GM21390 (cell line): ENCODE measurements around the gene ZRANB2.

ENCODE experiments used
- ATAC-seq: cut with Tn5 transposase; IDR thresholded peaks from one replicate; pipeline ENCODE4 v1.9.1; 2021; ENCODE audit not compliant: unreplicated experiment

Gene ZRANB2

GRCh38 chr1:71071720-71072119, 9.1 kb downstream of the ZRANB2 start:
- no peak for ATAC-seq

GRCh38 chr1:71068325-71069240, 12.3 kb downstream of the ZRANB2 start:
- peak; percentile 93 for ATAC-seq

GRCh38 chr1:71054791-71055190, 26.0 kb downstream of the ZRANB2 start:
- no peak for ATAC-seq

GRCh38 chr1:71054281-71054731, 26.5 kb downstream of the ZRANB2 start:
- no peak for ATAC-seq

GRCh38 chr1:71053758-71054157, 27.1 kb downstream of the ZRANB2 start:
- no peak for ATAC-seq

GRCh38 chr1:71053146-71053545, 27.7 kb downstream of the ZRANB2 start:
- ATAC-seq, result no peak

- ATAC-seq, result peak; percentile 61
These were observed 30.8 kb downstream of the ZRANB2 start for GRCh38 chr1:71049951-71050598.

GRCh38 chr1:71047635-71048607, 32.9 kb downstream of the ZRANB2 start, which contains the start of gene PTGER3:
Gene PTGER3, minus strand, starts transcription at chr1:71047816. Its CDS starts 239 bp downstream, at chr1:71047577.
- ATAC-seq, result peak; percentile 41

GRCh38 chr1:71046891-71047634, 33.8 kb downstream of the ZRANB2 start:
- peak; percentile 17 for ATAC-seq

GRCh38 chr1:71045463-71046028, 35.3 kb downstream of the ZRANB2 start:
- no peak for ATAC-seq

GRCh38 chr1:71044833-71045232, 36.0 kb downstream of the ZRANB2 start:
- ATAC-seq, result no peak

- ATAC-seq, result no peak
These were observed 37.8 kb downstream of the ZRANB2 start for GRCh38 chr1:71043065-71043464.

GRCh38 chr1:71041806-71042205, 39.0 kb downstream of the ZRANB2 start:
- no peak for ATAC-seq

GRCh38 chr1:71039661-71040262, 41.1 kb downstream of the ZRANB2 start:
- no peak for ATAC-seq

- no peak for ATAC-seq
These were observed 41.9 kb downstream of the ZRANB2 start for GRCh38 chr1:71038942-71039341.

GRCh38 chr1:71037829-71038620, 42.8 kb downstream of the ZRANB2 start:
- no peak for ATAC-seq

- no peak for ATAC-seq
These were observed 43.8 kb downstream of the ZRANB2 start for GRCh38 chr1:71037066-71037465.

- ATAC-seq, result no peak
These were observed 47.7 kb downstream of the ZRANB2 start for GRCh38 chr1:71033136-71033535.

- no peak for ATAC-seq
These were observed 49.4 kb downstream of the ZRANB2 start for GRCh38 chr1:71031426-71031825.
